ENCODE results near the gene CELF5.

- TF ChIP-seq REST (IDR thresholded peaks at IDR 0.05; ENCODE audit: low read depth) (no peak), CREB1 (IDR thresholded peaks at IDR 0.05; ENCODE audit: low read depth) (no peak), TCF12 (IDR thresholded peaks at IDR 0.05; ENCODE audit: low read depth) (no peak), MAX (IDR thresholded peaks at IDR 0.05) (no peak), EGR1 (IDR thresholded peaks at IDR 0.05) (no peak), YY1 (IDR thresholded peaks at IDR 0.05; ENCODE audit: low read depth) (no peak), EP300 (IDR thresholded peaks at IDR 0.05; ENCODE audit: borderline replicate concordance) (no peak), FOXM1 (IDR thresholded peaks at IDR 0.05; ENCODE audit: borderline replicate concordance, low read depth) (no peak), RAD21 (IDR thresholded peaks at IDR 0.05; ENCODE audit: low read depth) (no peak)
These were observed 3.9 kb upstream of the CELF5 start for GRCh38 chr19:3220576-3220975.

Data from Ishikawa (cell line).